HL-60 (cell line): ENCODE data around the gene DCTN2.
"Not testable (repeated sequence)": the region's sequence is repeated elsewhere in the genome, so short reads cannot be mapped to it uniquely, and the experiment has no call there.

Experiments
- DNase-seq, 2 experiments: peaks; one replicate each; pipeline ENCODE4 v3.0.0-alpha.2; 2010 to 2020; ENCODE audit warnings: low read depth in 1 of 2, low spot score in 1 of 2
- H3K27ac ChIP-seq: fragments of 250-450 bp; sonication (Bioruptor Pico); replicated peaks from 2 replicates; pipeline ENCODE4 v1.5.1; 2020; ENCODE audit warnings: mild to moderate bottlenecking, moderate library complexity
- H3K27me3 ChIP-seq: fragments of 250-450 bp; sonication (Bioruptor Pico); 2 replicates; pipeline ENCODE4 v1.5.1; 2021; ENCODE audit warnings: mild to moderate bottlenecking, moderate library complexity; ENCODE audit not compliant: insufficient read depth, poor library complexity, severe bottlenecking
- H3K4me3 ChIP-seq: replicated peaks from 2 replicates; pipeline ENCODE4 v1.5.1; 2011; ENCODE audit warnings: mild to moderate bottlenecking, control low read depth, low read length; ENCODE audit not compliant: insufficient read depth
- GABPA ChIP-seq: IDR thresholded peaks from 2 replicates; pipeline ENCODE4 v1.6.1; 2012; ENCODE audit warnings: low read depth
- POLR2AphosphoS5 ChIP-seq: IDR thresholded peaks from 2 replicates; pipeline ENCODE4 v1.6.1; 2012; ENCODE audit warnings: low read depth
- REST ChIP-seq: IDR thresholded peaks from 2 replicates; pipeline ENCODE4 v1.6.1; 2012; ENCODE audit warnings: low read depth; ENCODE audit not compliant: insufficient replicate concordance
- SPI1 ChIP-seq: IDR thresholded peaks from 2 replicates; pipeline ENCODE4 v1.6.1; 2012; ENCODE audit warnings: low read depth, mild to moderate bottlenecking, borderline replicate concordance
- TF ChIP-seq, protein P1 (sequence below): IDR thresholded peaks from one replicate; pipeline ENCODE4 v1.5.1; 2011; ENCODE audit warnings: low read length, control low read depth, inconsistent platforms; ENCODE audit not compliant: insufficient read depth

The DCTN2 gene

GRCh38 chr12:57512665-57513064 is 34.3 kb downstream of the DCTN2 start:
- no peak overlapping the region for H3K27ac ChIP-seq
- H3K4me3 ChIP-seq, result no peak overlapping the region
- no peaks in the 10 kb centered on the region for H3K27me3 ChIP-seq
- TF ChIP-seq, protein P1, sequence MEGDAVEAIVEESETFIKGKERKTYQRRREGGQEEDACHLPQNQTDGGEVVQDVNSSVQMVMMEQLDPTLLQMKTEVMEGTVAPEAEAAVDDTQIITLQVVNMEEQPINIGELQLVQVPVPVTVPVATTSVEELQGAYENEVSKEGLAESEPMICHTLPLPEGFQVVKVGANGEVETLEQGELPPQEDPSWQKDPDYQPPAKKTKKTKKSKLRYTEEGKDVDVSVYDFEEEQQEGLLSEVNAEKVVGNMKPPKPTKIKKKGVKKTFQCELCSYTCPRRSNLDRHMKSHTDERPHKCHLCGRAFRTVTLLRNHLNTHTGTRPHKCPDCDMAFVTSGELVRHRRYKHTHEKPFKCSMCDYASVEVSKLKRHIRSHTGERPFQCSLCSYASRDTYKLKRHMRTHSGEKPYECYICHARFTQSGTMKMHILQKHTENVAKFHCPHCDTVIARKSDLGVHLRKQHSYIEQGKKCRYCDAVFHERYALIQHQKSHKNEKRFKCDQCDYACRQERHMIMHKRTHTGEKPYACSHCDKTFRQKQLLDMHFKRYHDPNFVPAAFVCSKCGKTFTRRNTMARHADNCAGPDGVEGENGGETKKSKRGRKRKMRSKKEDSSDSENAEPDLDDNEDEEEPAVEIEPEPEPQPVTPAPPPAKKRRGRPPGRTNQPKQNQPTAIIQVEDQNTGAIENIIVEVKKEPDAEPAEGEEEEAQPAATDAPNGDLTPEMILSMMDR, result no peak
- no peak for TF ChIP-seq GABPA
- no peak for TF ChIP-seq SPI1
- no peak for TF ChIP-seq POLR2AphosphoS5
- TF ChIP-seq REST, result no peak
- no peak for DNase-seq

DNA sequence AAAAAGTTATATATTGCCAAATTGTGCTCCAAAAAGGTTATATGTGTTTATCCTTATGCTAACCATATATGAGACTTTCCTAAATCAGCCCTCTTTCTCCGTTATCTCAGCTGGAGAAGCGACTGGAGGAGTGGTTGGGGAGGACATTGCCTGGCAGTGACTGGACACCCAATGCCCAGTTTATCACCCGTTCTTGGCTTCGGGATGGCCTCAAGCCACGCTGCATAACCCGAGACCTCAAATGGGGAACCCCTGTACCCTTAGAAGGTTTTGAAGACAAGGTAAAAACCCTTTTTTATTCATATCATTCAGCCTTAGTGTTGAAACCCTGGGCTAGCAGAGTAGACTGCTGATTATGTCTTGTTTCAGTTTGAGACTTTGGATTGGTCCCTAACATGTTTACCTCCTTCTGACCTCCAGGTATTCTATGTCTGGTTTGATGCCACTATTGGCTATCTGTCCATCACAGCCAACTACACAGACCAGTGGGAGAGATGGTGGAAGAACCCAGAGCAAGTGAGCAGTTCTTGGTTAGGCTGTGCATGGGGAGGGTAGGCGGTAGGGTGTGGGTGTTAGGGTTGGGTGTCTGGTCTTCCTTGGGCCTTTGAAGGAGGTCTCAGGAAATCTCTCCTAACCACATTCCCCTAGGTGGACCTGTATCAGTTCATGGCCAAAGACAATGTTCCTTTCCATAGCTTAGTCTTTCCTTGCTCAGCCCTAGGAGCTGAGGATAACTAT is 35.2 kb downstream of the DCTN2 start:
- Histone ChIP-seq H3K4me3 (no peak overlapping the region), H3K27me3 (no peaks in the 10 kb centered on the region), H3K27ac (no peak overlapping the region)
- no peak for DNase-seq
- TF ChIP-seq REST (no peak), SPI1 (no peak), POLR2AphosphoS5 (no peak), GABPA (no peak)
- TF ChIP-seq, protein P1, result no peak

DNA sequence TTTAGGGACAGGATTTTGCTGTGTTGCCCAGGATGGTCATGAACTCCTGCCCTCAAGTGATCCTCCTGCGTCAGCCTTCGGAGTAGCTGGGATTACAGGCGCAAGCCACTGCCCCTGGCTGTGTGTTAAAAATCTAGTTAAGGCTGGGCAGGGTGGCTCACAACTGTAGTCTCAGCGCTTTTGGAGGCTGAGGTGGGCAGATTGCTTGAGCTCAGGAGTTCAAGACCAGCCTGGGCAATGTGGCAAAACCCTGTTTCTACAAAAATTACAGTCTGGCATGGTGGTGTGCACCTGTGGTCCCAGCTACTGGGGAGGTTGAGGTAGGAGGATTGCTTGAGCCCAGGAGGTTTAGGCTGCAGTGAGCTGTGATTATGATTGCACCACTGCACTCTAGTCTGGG is 35.8 kb downstream of the DCTN2 start:
- no peak for TF ChIP-seq GABPA
- TF ChIP-seq POLR2AphosphoS5, result no peak
- no peak for TF ChIP-seq SPI1
- no peak for TF ChIP-seq REST
- TF ChIP-seq, protein P1, result no peak
- no peak overlapping the region for H3K27ac ChIP-seq
- H3K27me3 ChIP-seq, result no peaks in the 10 kb centered on the region
- no peak for DNase-seq
- no peak overlapping the region for H3K4me3 ChIP-seq

GRCh38 chr12:57507796-57508195 is 39.2 kb downstream of the DCTN2 start:
- H3K4me3 ChIP-seq, H3K27me3 ChIP-seq, DNase-seq, H3K27ac ChIP-seq: not testable (repeated sequence)

- not testable (repeated sequence) for DNase-seq, H3K27me3 ChIP-seq, H3K4me3 ChIP-seq, H3K27ac ChIP-seq
Measured at GRCh38 chr12:57506541-57506940, 40.5 kb downstream of the DCTN2 start.
